Type B pancreatic cell (in vitro differentiated cells): ENCODE data around the gene CSTPP1. TPM values are rescaled to one million over a fixed set of nuclear protein-coding genes. Genes with fewer than 3 reads are reported as not detected.

Experiments
- DNase-seq: peaks from one replicate; pipeline ENCODE4 v3.0.0; 2021; ENCODE audit warnings: mixed read lengths; ENCODE audit not compliant: unreplicated experiment; ENCODE audit errors: extremely low spot score
- H3K27ac Mint-ChIP-seq: 2 replicates; pipeline ENCODE4 v1.8.0; 2021; ENCODE audit warnings: mild to moderate bottlenecking, mixed read lengths
- H3K27me3 Mint-ChIP-seq: 2 replicates; pipeline ENCODE4 v1.8.0; 2021; ENCODE audit warnings: mixed read lengths
- H3K36me3 Mint-ChIP-seq: 2 replicates; pipeline ENCODE4 v1.8.0; 2021; ENCODE audit warnings: mixed read lengths
- H3K4me1 Mint-ChIP-seq: one replicate; pipeline ENCODE4 v1.8.0; 2021; ENCODE audit warnings: mixed read lengths; ENCODE audit not compliant: unreplicated experiment
- H3K4me3 Mint-ChIP-seq: 2 replicates; pipeline ENCODE4 v1.8.0; 2021; ENCODE audit warnings: mild to moderate bottlenecking, mixed read lengths
- H3K9me3 Mint-ChIP-seq: 2 replicates; pipeline ENCODE4 v1.8.0; 2021; ENCODE audit warnings: mixed read lengths
- total RNA-seq: library from RNA; stranded (reverse); gene quantifications from 2 replicates; pipeline ENCODE4 v1.2.1, GENCODE V29; 2021; ENCODE audit warnings: low replicate concordance
- TF ChIP-seq, protein P1 (sequence below): fragments of 200-600 bp; sonication (generic); conservative IDR thresholded peaks from 2 replicates; pipeline ENCODE4 v1.5.0; 2021; ENCODE audit warnings: antibody characterized with exemption, mild to moderate bottlenecking

CSTPP1 gene
- total RNA-seq, 1 donor from 2014 or later, result 44.4 TPM

DNA sequence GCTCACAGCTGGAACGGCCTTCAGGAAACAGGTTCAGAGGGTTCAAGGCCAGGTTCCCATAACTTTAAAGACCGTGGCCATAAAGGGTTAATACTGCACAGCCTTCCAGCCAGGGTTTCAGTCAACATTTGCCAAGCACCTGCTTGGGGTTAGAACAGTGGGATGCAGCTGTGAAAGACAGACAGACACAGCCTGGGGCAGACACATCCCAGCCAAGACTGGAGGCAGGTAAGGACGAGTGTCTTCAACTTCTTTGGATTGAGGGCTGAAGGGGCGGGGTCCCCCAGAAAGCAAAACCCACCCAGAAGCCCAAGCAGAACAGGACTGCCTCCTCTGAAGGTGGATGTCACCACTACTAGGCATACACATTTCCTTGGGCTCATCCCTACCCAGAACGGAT is 225.9 kb downstream of the CSTPP1 start:
- TF ChIP-seq, protein P1, sequence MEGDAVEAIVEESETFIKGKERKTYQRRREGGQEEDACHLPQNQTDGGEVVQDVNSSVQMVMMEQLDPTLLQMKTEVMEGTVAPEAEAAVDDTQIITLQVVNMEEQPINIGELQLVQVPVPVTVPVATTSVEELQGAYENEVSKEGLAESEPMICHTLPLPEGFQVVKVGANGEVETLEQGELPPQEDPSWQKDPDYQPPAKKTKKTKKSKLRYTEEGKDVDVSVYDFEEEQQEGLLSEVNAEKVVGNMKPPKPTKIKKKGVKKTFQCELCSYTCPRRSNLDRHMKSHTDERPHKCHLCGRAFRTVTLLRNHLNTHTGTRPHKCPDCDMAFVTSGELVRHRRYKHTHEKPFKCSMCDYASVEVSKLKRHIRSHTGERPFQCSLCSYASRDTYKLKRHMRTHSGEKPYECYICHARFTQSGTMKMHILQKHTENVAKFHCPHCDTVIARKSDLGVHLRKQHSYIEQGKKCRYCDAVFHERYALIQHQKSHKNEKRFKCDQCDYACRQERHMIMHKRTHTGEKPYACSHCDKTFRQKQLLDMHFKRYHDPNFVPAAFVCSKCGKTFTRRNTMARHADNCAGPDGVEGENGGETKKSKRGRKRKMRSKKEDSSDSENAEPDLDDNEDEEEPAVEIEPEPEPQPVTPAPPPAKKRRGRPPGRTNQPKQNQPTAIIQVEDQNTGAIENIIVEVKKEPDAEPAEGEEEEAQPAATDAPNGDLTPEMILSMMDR, result no peak
- Mint-ChIP-seq H3K4me3 (no peak overlapping the region), H3K27ac (no peak overlapping the region)

DNA sequence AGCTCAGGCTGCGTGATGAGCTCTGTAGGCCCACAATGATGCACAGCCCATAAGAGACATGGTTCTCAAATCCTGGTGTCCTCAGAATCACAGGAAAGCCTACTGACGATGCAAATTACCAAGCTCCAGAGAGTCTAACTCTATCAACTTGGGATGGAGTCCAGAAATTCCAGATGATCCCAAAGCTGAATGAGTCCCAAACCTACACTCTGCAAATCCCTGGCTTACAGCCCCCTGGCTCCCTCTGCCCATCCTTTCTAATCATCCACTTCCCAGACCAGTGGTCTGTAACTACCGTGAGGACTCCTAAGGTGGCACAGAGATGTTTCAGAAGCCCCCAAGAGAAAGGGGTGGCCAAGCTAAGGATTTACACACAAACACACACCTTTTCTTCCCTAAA is 226.6 kb downstream of the CSTPP1 start:
- Mint-ChIP-seq H3K9me3 (no peaks in the 10 kb centered on the region), H3K4me1 (no peaks in the 10 kb centered on the region), H3K36me3 (peaks cover 3% of the 10 kb centered on the region), H3K4me3 (no peak overlapping the region), H3K27me3 (no peaks in the 10 kb centered on the region), H3K27ac (no peak overlapping the region)
- DNase-seq, result no peak
- TF ChIP-seq, protein P1, result no peak

More for the DNA sequence above, 225.9 kb downstream of the CSTPP1 start:
- Mint-ChIP-seq H3K4me1 (no peaks in the 10 kb centered on the region), H3K36me3 (peaks cover 5% of the 10 kb centered on the region), H3K9me3 (no peaks in the 10 kb centered on the region), H3K27me3 (no peaks in the 10 kb centered on the region)
- DNase-seq, result no peak

DNA sequence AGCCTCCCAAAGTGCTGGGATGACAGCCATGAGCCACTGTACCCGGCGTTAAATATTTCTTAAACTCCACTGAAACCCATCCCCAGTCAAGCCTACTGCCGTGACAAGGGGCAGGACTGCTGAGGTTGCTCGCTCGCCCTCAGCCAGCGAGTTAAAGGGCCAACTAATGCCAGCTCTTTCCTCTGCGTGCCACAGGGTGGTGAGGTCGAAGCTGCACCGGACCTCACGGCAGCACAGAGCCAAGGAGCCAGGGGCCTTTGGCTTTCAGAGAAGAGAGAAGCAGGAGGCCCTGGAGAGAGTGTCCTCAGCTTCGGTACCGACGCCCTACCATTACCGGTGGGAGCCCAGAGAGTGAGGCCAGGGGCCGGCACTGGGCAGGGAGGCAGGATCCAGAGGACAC is 227.3 kb downstream of the CSTPP1 start:
- H3K9me3 Mint-ChIP-seq, result no peaks in the 10 kb centered on the region
- H3K36me3 Mint-ChIP-seq, result no peaks in the 10 kb centered on the region

DNA sequence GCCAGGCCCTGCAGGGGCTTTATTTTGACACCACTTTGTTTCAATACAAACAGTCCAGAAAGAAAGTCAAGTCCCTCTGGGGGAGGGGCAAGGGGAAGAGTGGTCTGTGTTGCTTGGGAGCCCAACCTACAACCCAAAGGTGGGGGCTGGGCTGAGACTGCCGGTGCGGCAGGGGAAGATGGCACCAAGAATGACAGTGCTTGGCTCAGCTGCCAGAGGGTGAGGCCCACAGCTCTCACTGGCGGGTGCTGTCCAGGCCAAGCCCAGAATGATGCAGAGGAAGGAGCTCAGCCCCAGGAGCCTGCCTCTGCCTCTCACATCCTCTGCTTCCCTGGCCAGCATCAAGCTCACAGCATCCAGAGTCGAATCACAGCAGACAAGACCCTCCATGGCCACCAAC is 227.8 kb downstream of the CSTPP1 start:
- H3K4me1 Mint-ChIP-seq, result no peaks in the 10 kb centered on the region
- no peak overlapping the region for H3K4me3 Mint-ChIP-seq
- H3K27me3 Mint-ChIP-seq, result no peaks in the 10 kb centered on the region
- H3K27ac Mint-ChIP-seq, result no peak overlapping the region
- no peaks in the 10 kb centered on the region for H3K36me3 Mint-ChIP-seq
- DNase-seq, result no peak
- H3K9me3 Mint-ChIP-seq, result no peaks in the 10 kb centered on the region
- TF ChIP-seq, protein P1, result no peak

More for the DNA sequence above, 227.3 kb downstream of the CSTPP1 start:
- Mint-ChIP-seq H3K4me1 (no peaks in the 10 kb centered on the region), H3K27me3 (no peaks in the 10 kb centered on the region), H3K4me3 (no peak overlapping the region), H3K27ac (no peak overlapping the region)
- TF ChIP-seq, protein P1, result no peak
- DNase-seq, result no peak

DNA sequence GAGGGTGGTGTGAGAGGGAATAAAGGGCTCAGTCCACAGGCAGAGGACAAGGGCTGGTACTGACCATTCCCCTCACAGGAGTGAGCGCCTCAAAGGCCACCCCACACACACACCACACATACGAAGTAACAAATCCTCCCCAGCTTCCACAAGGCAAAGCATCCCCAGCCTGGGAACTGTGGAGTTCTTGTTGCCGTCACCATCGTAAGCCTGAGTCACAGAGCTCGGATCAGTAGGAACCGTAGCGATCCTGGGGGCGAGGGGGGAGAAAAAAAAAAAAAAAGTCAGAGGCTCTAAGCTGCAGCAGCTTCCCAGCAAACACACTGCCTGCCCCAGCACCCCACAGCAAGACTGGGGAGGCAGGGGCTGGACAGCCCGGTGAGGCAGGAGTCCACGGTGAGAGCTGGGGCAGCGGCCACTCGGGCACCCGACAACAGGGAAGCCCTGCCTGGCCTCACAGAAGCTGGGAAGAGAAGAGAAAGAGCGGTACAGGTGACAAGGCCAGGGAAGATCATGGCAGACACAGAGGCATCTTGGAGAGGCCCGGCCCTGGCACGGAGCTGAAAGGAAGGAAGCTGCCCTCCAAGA is 228.8 kb downstream of the CSTPP1 start:
- TF ChIP-seq, protein P1, result no peak
- Mint-ChIP-seq H3K27me3 (no peaks in the 10 kb centered on the region), H3K36me3 (no peaks in the 10 kb centered on the region), H3K27ac (peak overlapping the region; percentile 16), H3K9me3 (no peaks in the 10 kb centered on the region), H3K4me3 (no peak overlapping the region), H3K4me1 (no peaks in the 10 kb centered on the region)
- DNase-seq, result no peak

DNA sequence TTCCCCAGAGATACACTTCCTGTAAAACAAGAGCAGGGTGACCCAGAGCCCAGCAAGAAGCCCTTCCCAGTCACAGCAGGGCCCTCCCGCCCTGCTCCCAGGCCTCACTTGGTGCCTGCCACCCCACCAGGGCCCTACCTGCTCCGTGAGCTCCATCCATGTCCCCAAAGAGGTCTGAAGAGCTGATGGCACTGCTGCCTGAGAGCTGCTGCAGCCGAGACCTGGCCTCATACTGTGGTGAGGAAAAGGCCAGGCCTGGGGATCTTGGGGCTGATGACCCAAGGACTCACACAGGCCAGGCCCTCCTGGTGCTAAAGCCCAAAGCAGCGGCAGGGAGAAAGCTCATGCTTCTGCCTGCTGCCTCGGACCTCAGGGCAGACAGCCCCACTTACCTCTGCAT is 229.8 kb downstream of the CSTPP1 start:
- TF ChIP-seq, protein P1, result no peak
- no peak overlapping the region for H3K4me3 Mint-ChIP-seq
- DNase-seq, result no peak
- H3K27me3 Mint-ChIP-seq, result no peaks in the 10 kb centered on the region
- peaks cover 4% of the 10 kb centered on the region for H3K36me3 Mint-ChIP-seq
- peak overlapping the region; percentile 41 for H3K27ac Mint-ChIP-seq
- no peaks in the 10 kb centered on the region for H3K9me3 Mint-ChIP-seq
- H3K4me1 Mint-ChIP-seq, result no peaks in the 10 kb centered on the region
